Ovary (tissue), 9 donors: ENCODE measurements around the gene LRTM2. TPM values are rescaled to one million over a fixed set of nuclear protein-coding genes. Genes with fewer than 3 reads are reported as not detected.

Experiments
- DNase-seq, 5 donors: peaks; one replicate each; pipeline ENCODE4 v3.0.0-alpha.2; 2019 to 2020
- H3K27ac ChIP-seq, 2 donors: fragments of 200-600 bp; one replicate each; pipeline versions ENCODE4 v1.5.1 to v1.8.0; 2019 to 2022
- H3K27me3 ChIP-seq: fragments of 200-600 bp; one replicate; pipeline ENCODE4 v1.8.0; 2022
- H3K36me3 ChIP-seq: fragments of 200-600 bp; sonication (generic); one replicate; pipeline ENCODE4 v1.5.1; 2019
- H3K4me1 ChIP-seq: one replicate; pipeline ENCODE4 v1.8.1; 2013; ENCODE audit warnings: mild to moderate bottlenecking, moderate library complexity; ENCODE audit not compliant: insufficient read depth
- H3K4me3 ChIP-seq: fragments of 200-600 bp; sonication (generic); one replicate; pipeline ENCODE4 v1.5.1; 2017
- H3K9me3 ChIP-seq, 2 donors: fragments of 200-600 bp in 1 of 2; sonication (generic) in 1 of 2; one replicate each; pipeline versions ENCODE4 v1.5.1 to v1.8.1; 2013 to 2019; ENCODE audit warnings: mild to moderate bottlenecking in 1 of 2, moderate library complexity in 1 of 2
- EP300 ChIP-seq: sonication (generic); formaldehyde crosslinking; IDR thresholded peaks from one replicate; pipeline ENCODE4 v1.6.1; 2017; ENCODE audit warnings: antibody characterized with exemption
- POLR2A ChIP-seq: fragments of 450-650 bp; IDR thresholded peaks from one replicate; pipeline ENCODE4 v1.6.1; 2017; ENCODE audit warnings: antibody characterized with exemption, mild to moderate bottlenecking, moderate library complexity
- WGBS, 3 donors: extraction: QIAGEN DNeasy Blood & Tissue Kit in 1 of 3; methylation state at CpG; one replicate each; pipeline versions ENCODE4 v1.1.5 to v1.1.7; 2013 to 2017; 5-methylcytosine and 5-hydroxymethylcytosine counted together
- intact Hi-C, 4 donors: fragments of 100-400 bp; cut with DNase I; formaldehyde crosslinking; loops; one replicate each; pipeline versions ENCODE4 v1.11.0 to v1.15.1; 2022 to 2023
- polyA plus RNA-seq, 2 donors: library from polyadenylated mRNA; stranded (reverse); fragments of 200-250 nt in 1 of 2; fragments of 350-450 nt in 1 of 2; fragmentation: Illumina TruSeq in 1 of 2; extraction: RNeasy Lipid Tissue Mini Kit (QIAGEN cat#74804) in 1 of 2; gene quantifications; one replicate each; pipeline ENCODE4 v1.2.3, GENCODE V29; 2013 to 2014
- total RNA-seq, 7 donors: library from RNA; depleted of rRNA in 2 of 7; stranded (reverse); fragments of >200 nt in 2 of 7; fragmentation: NEBNext Ultra II Directional in 3 of 7; extraction: Animal tissue kit (Norgen Biotek cat#: 25700) in 3 of 7; gene quantifications; one replicate each; pipeline versions ENCODE4 v1.1.0 to v1.2.4, GENCODE V29; 2016 to 2023
- TF ChIP-seq, protein P1 (sequence below), 3 donors: fragments of 450-650 bp in 2 of 3; fragments of 200-600 bp in 1 of 3; IDR thresholded peaks; one replicate each; pipeline versions ENCODE4 v1.5.1 to v1.8.0; 2016 to 2022; ENCODE audit warnings: antibody characterized with exemption in 3 of 3, mild to moderate bottlenecking in 1 of 3
- donor health status: DM: no; HTN: no; CAD: no; lungs with moderate emphysema.
- donor health status: DM: no; HTN: no; CAD: no.
- donor health status: Bipolar disorder and iron deficiency.
- donor health status: DM: yes; HTN: yes; CAD: no.
- donor health status: DM: no; HTN: no; CAD: no.
- donor health status: DM: yes; HTN: yes; CAD: no.

LRTM2 gene
- total and polyA plus RNA-seq, 9 donors, result not detected

GRCh38 chr12:1819571-1819970 is 794 bp upstream of the LRTM2 start:
- no peak overlapping the region for H3K27ac ChIP-seq
- no peak overlapping the region for H3K4me3 ChIP-seq
- intact Hi-C loops, result no loop called here
- DNase-seq, result no peak
- H3K9me3 ChIP-seq, result no peaks in the 10 kb centered on the region
- no peaks in the 10 kb centered on the region for H3K4me1 ChIP-seq
- no peaks in the 10 kb centered on the region for H3K36me3 ChIP-seq
- TF ChIP-seq, protein P1, sequence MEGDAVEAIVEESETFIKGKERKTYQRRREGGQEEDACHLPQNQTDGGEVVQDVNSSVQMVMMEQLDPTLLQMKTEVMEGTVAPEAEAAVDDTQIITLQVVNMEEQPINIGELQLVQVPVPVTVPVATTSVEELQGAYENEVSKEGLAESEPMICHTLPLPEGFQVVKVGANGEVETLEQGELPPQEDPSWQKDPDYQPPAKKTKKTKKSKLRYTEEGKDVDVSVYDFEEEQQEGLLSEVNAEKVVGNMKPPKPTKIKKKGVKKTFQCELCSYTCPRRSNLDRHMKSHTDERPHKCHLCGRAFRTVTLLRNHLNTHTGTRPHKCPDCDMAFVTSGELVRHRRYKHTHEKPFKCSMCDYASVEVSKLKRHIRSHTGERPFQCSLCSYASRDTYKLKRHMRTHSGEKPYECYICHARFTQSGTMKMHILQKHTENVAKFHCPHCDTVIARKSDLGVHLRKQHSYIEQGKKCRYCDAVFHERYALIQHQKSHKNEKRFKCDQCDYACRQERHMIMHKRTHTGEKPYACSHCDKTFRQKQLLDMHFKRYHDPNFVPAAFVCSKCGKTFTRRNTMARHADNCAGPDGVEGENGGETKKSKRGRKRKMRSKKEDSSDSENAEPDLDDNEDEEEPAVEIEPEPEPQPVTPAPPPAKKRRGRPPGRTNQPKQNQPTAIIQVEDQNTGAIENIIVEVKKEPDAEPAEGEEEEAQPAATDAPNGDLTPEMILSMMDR (IDR thresholded peaks at IDR 0.05), result no peak
- TF ChIP-seq EP300, result no peak
- TF ChIP-seq POLR2A, result no peak
- WGBS, 3 donors, result 33 to 50% (median 33%) methylated on average over 6 of the region's 6 CpGs
- H3K27me3 ChIP-seq, result no peaks in the 10 kb centered on the region

GRCh38 chr12:1820896-1821291 is 529 bp downstream of the LRTM2 start:
- no peaks in the 10 kb centered on the region for H3K36me3 ChIP-seq
- intact Hi-C loops, result loop anchor here in 1 of 4 donors (10.0 kb wide), 1 partner anchor 104 kb away; no protein-coding TSS in a partner anchor
- no peak overlapping the region for H3K27ac ChIP-seq
- H3K4me3 ChIP-seq, result no peak overlapping the region
- DNase-seq, result no peak
- no peaks in the 10 kb centered on the region for H3K9me3 ChIP-seq
- H3K4me1 ChIP-seq, result no peaks in the 10 kb centered on the region
- WGBS, 3 donors, result 63 to 76% (median 66%) methylated on average over 11 of the region's 11 CpGs
- no peaks in the 10 kb centered on the region for H3K27me3 ChIP-seq
- no peak for TF ChIP-seq EP300
- TF ChIP-seq, protein P1 (IDR thresholded peaks at IDR 0.05), result no peak
- TF ChIP-seq POLR2A, result no peak

GRCh38 chr12:1821805-1822204 is 1.4 kb downstream of the LRTM2 start:
- H3K4me1 ChIP-seq, result no peaks in the 10 kb centered on the region
- intact Hi-C loops, result loop anchor here in 1 of 4 donors (10.0 kb wide), 1 partner anchor 103 kb away; no protein-coding TSS in a partner anchor
- no peaks in the 10 kb centered on the region for H3K36me3 ChIP-seq
- no peak for DNase-seq
- TF ChIP-seq POLR2A (no peak), EP300 (no peak)
- TF ChIP-seq, protein P1 (IDR thresholded peaks at IDR 0.05), result no peak
- no peak overlapping the region for H3K4me3 ChIP-seq
- H3K27ac ChIP-seq, result no peak overlapping the region
- whole genome bisulfite sequencing, 3 donors, result 7 to 17% (median 13%) methylated on average over 12 of the region's 12 CpGs
- H3K9me3 ChIP-seq, result no peaks in the 10 kb centered on the region
- no peaks in the 10 kb centered on the region for H3K27me3 ChIP-seq

GRCh38 chr12:1822699-1823098 is 2.3 kb downstream of the LRTM2 start:
- no peak overlapping the region for H3K4me3 ChIP-seq
- 61 to 67% (median 67%) methylated on average over 11 of the region's 11 CpGs for WGBS, 3 donors
- DNase-seq, result no peak
- H3K27ac ChIP-seq, result no peak overlapping the region
- H3K4me1 ChIP-seq, result no peaks in the 10 kb centered on the region
- no peaks in the 10 kb centered on the region for H3K9me3 ChIP-seq
- intact Hi-C loops, result loop anchor here in 1 of 4 donors (10.0 kb wide), 1 partner anchor 102 kb away; no protein-coding TSS in a partner anchor
- H3K27me3 ChIP-seq, result no peaks in the 10 kb centered on the region
- TF ChIP-seq, protein P1 (IDR thresholded peaks at IDR 0.05), result no peak
- TF ChIP-seq POLR2A, result no peak
- H3K36me3 ChIP-seq, result no peaks in the 10 kb centered on the region
